HEK293 (cell line): Measurements from ENCODE around the gene EFNA2.
A peak's percentile ranks its signal among the peaks of the same experiment; 100 is the strongest.

ENCODE experiments used
- CTCF ChIA-PET: fragments of 350-600 bp; formaldehyde crosslinking; extraction: SDS; loops from one replicate; lab custom pipeline; 2021; ENCODE audit warnings: antibody characterized with exemption; lab: Yijun Ruan, JAX
- POLR2A ChIA-PET: fragments of 300-600 bp; formaldehyde crosslinking; extraction: SDS; loops from one replicate; lab custom pipeline; 2020; ENCODE audit warnings: antibody characterized with exemption, inconsistent platforms; lab: Yijun Ruan, JAX
- H3K27ac ChIP-seq: fragments of 200-500 bp; sonication (Bioruptor generic); 2 replicates; pipeline ENCODE4 v1.5.1; 2014; ENCODE audit warnings: low read depth, low read length, control low read depth, inconsistent platforms; ENCODE audit errors: extremely low read depth
- H3K36me3 ChIP-seq, 2 experiments: fragments of 200-500 bp in 1 of 2; sonication (Bioruptor generic) in 1 of 2; 1 replicate in 1 of 2; 2 replicates in 1 of 2; pipeline ENCODE4 v1.5.1; 2014 to 2017; ENCODE audit warnings: inconsistent platforms in 2 of 2, low read length in 2 of 2; ENCODE audit not compliant: control insufficient read depth in 2 of 2, insufficient read depth in 1 of 2
- H3K4me1 ChIP-seq: fragments of 200-500 bp; sonication (Bioruptor generic); 2 replicates; pipeline ENCODE4 v1.5.1; 2014; ENCODE audit warnings: mild to moderate bottlenecking, low read length, inconsistent platforms; ENCODE audit not compliant: control insufficient read depth, insufficient read depth
- H3K4me3 ChIP-seq: 2 replicates; pipeline ENCODE4 v1.5.1; 2011; ENCODE audit warnings: low read depth, mild to moderate bottlenecking, control low read depth, low read length, moderate library complexity
- H3K9me3 ChIP-seq: fragments of 200-500 bp; sonication (Bioruptor generic); 2 replicates; pipeline ENCODE4 v1.5.1; 2014; ENCODE audit warnings: low read depth, low read length, inconsistent platforms; ENCODE audit not compliant: control insufficient read depth, insufficient read depth
- HOXD13 ChIP-seq: sonication (generic); formaldehyde crosslinking; IDR thresholded peaks from 2 replicates; pipeline ENCODE4 v1.8.0; 2022; ENCODE audit warnings: missing genetic modification reagents, borderline replicate concordance
- IKZF3 ChIP-seq: fragments of 450-650 bp; IDR thresholded peaks from 2 replicates; pipeline ENCODE4 v1.5.0; 2018; ENCODE audit warnings: missing biosample characterization, mild to moderate bottlenecking, missing genetic modification characterization, moderate library complexity
- SP3 ChIP-seq: fragments of 450-650 bp; formaldehyde crosslinking; IDR thresholded peaks from 2 replicates; pipeline ENCODE4 v1.5.1; 2016; ENCODE audit warnings: missing biosample characterization, missing genetic modification characterization
- TRIM28 ChIP-seq: IDR thresholded peaks from 2 replicates; pipeline ENCODE4 v1.6.1; 2011; ENCODE audit warnings: low read length, control low read depth, borderline replicate concordance
- ZIC2 ChIP-seq: fragments of 450-650 bp; formaldehyde crosslinking; IDR thresholded peaks from 2 replicates; pipeline ENCODE4 v1.5.1; 2016; ENCODE audit warnings: missing biosample characterization, missing genetic modification characterization
- ZNF10 ChIP-seq: fragments of 450-650 bp; formaldehyde crosslinking; IDR thresholded peaks from 2 replicates; pipeline ENCODE4 v1.5.1; 2017; ENCODE audit warnings: missing biosample characterization, missing genetic modification characterization
- ZNF221 ChIP-seq: fragments of 450-650 bp; formaldehyde crosslinking; IDR thresholded peaks from 2 replicates; pipeline ENCODE4 v1.5.1; 2017; ENCODE audit warnings: missing biosample characterization, missing genetic modification characterization, borderline replicate concordance
- ZNF223 ChIP-seq: fragments of 450-650 bp; formaldehyde crosslinking; IDR thresholded peaks from 2 replicates; pipeline ENCODE4 v1.5.1; 2016; ENCODE audit warnings: missing biosample characterization, missing genetic modification characterization
- ZNF394 ChIP-seq: fragments of 450-650 bp; formaldehyde crosslinking; IDR thresholded peaks from 2 replicates; pipeline ENCODE4 v1.5.1; 2016; ENCODE audit warnings: missing biosample characterization, missing genetic modification characterization, mild to moderate bottlenecking, moderate library complexity, borderline replicate concordance
- ZNF530 ChIP-seq: fragments of 450-650 bp; formaldehyde crosslinking; IDR thresholded peaks from 2 replicates; pipeline ENCODE4 v1.5.1; 2016; ENCODE audit warnings: low read depth, missing biosample characterization, missing genetic modification characterization
- ZNF623 ChIP-seq: fragments of 450-650 bp; formaldehyde crosslinking; IDR thresholded peaks from 2 replicates; pipeline ENCODE4 v1.5.1; 2016; ENCODE audit warnings: missing biosample characterization, missing genetic modification characterization
- TF ChIP-seq, protein P1 (sequence below): fragments of 450-650 bp; formaldehyde crosslinking; IDR thresholded peaks from 2 replicates; pipeline ENCODE4 v1.5.1; 2016; ENCODE audit warnings: missing biosample characterization, missing genetic modification characterization
- TF ChIP-seq, protein P2 (sequence below): fragments of 450-650 bp; formaldehyde crosslinking; IDR thresholded peaks from 2 replicates; pipeline ENCODE4 v1.5.1; 2016; ENCODE audit warnings: missing biosample characterization, missing genetic modification characterization, low read depth
- TF ChIP-seq, protein P3 (sequence below): fragments of 450-650 bp; formaldehyde crosslinking; IDR thresholded peaks from 2 replicates; pipeline ENCODE4 v1.5.1; 2016; ENCODE audit warnings: missing biosample characterization, missing genetic modification characterization
- TF ChIP-seq, protein P4 (sequence below): fragments of 450-650 bp; formaldehyde crosslinking; IDR thresholded peaks from 2 replicates; pipeline ENCODE4 v1.5.1; 2016; ENCODE audit warnings: missing biosample characterization, missing genetic modification characterization
- TF ChIP-seq, protein P5 (sequence below): fragments of 450-650 bp; formaldehyde crosslinking; IDR thresholded peaks from 2 replicates; pipeline ENCODE4 v1.5.1; 2016; ENCODE audit warnings: missing biosample characterization, missing genetic modification characterization
- TF ChIP-seq, protein P6 (sequence below): fragments of 450-650 bp; formaldehyde crosslinking; IDR thresholded peaks from 2 replicates; pipeline ENCODE4 v1.5.1; 2016; ENCODE audit warnings: missing biosample characterization, missing genetic modification characterization, borderline replicate concordance
- TF ChIP-seq, protein P7 (sequence below): fragments of 450-650 bp; formaldehyde crosslinking; IDR thresholded peaks from 2 replicates; pipeline ENCODE4 v1.5.1; 2017; ENCODE audit warnings: missing biosample characterization, missing genetic modification characterization

The EFNA2 gene

DNA sequence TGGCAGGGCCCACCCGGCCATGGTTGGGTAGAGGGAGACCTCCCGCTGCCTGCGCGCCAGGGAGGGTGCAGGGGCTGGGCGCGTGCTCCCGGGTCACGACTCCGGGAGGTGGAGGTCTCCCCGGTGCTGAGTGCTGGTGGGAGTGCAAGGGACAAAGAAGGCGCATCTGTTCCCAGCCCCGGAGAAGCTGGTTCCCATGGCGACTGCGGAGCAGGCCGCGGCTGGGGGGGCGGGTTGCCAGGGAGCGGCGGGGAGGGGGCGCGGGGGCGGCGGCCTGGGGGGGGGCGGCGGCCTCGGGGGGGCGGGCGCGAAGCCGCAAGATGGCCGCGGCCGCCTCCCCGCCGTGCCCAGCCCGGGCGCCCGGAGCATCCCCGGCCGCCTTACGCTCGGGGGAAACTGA, 49.1 kb upstream of the EFNA2 start:
- H3K27ac ChIP-seq, result peak overlapping the region; percentile 60; the same call in 1 of the 2 replicates
- H3K9me3 ChIP-seq, result no peaks in the 10 kb centered on the region
- H3K36me3 ChIP-seq, result peaks cover 0 to 36% of the 10 kb centered on the region in 2 experiments; a peak in 1 of 3 replicates
- ChIA-PET POLR2A (interaction anchor here (0.8 to 1.5 kb wide), 2 partner anchors 17 to 33 kb away, joined by 4 read pairs; partner anchors contain the start of gene CIRBP), CTCF (no interaction called here)
- H3K4me3 ChIP-seq, result peak overlapping the region; percentile 56
- TF ChIP-seq TRIM28 (no peak), ZNF10 (no peak), ZNF394 (tag by site-specific recombination) (peak; percentile 34; the same call in 1 of the 2 replicates), ZNF223 (tag by site-specific recombination) (peak; percentile 4; the same call in 1 of the 2 replicates), ZNF623 (tag by site-specific recombination) (no peak), ZNF221 (tag by site-specific recombination) (no peak), ZNF530 (no peak)
- TF ChIP-seq, protein P1, sequence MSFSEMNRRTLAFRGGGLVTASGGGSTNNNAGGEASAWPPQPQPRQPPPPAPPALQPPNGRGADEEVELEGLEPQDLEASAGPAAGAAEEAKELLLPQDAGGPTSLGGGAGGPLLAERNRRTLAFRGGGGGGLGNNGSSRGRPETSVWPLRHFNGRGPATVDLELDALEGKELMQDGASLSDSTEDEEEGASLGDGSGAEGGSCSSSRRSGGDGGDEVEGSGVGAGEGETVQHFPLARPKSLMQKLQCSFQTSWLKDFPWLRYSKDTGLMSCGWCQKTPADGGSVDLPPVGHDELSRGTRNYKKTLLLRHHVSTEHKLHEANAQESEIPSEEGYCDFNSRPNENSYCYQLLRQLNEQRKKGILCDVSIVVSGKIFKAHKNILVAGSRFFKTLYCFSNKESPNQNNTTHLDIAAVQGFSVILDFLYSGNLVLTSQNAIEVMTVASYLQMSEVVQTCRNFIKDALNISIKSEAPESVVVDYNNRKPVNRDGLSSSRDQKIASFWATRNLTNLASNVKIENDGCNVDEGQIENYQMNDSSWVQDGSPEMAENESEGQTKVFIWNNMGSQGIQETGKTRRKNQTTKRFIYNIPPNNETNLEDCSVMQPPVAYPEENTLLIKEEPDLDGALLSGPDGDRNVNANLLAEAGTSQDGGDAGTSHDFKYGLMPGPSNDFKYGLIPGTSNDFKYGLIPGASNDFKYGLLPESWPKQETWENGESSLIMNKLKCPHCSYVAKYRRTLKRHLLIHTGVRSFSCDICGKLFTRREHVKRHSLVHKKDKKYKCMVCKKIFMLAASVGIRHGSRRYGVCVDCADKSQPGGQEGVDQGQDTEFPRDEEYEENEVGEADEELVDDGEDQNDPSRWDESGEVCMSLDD (tag by site-specific recombination), result 0 out of 2 replicates have a peak, but pooled peaks have one; percentile 37
- TF ChIP-seq, protein P2, sequence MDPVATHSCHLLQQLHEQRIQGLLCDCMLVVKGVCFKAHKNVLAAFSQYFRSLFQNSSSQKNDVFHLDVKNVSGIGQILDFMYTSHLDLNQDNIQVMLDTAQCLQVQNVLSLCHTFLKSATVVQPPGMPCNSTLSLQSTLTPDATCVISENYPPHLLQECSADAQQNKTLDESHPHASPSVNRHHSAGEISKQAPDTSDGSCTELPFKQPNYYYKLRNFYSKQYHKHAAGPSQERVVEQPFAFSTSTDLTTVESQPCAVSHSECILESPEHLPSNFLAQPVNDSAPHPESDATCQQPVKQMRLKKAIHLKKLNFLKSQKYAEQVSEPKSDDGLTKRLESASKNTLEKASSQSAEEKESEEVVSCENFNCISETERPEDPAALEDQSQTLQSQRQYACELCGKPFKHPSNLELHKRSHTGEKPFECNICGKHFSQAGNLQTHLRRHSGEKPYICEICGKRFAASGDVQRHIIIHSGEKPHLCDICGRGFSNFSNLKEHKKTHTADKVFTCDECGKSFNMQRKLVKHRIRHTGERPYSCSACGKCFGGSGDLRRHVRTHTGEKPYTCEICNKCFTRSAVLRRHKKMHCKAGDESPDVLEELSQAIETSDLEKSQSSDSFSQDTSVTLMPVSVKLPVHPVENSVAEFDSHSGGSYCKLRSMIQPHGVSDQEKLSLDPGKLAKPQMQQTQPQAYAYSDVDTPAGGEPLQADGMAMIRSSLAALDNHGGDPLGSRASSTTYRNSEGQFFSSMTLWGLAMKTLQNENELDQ (tag by site-specific recombination), result no peak
- TF ChIP-seq, protein P3, sequence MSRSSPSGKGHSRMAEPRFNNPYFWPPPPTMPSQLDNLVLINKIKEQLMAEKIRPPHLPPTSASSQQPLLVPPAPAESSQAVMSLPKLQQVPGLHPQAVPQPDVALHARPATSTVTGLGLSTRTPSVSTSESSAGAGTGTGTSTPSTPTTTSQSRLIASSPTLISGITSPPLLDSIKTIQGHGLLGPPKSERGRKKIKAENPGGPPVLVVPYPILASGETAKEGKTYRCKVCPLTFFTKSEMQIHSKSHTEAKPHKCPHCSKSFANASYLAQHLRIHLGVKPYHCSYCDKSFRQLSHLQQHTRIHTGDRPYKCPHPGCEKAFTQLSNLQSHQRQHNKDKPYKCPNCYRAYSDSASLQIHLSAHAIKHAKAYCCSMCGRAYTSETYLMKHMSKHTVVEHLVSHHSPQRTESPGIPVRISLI (tag by site-specific recombination), result no peak
- TF ChIP-seq, protein P4, sequence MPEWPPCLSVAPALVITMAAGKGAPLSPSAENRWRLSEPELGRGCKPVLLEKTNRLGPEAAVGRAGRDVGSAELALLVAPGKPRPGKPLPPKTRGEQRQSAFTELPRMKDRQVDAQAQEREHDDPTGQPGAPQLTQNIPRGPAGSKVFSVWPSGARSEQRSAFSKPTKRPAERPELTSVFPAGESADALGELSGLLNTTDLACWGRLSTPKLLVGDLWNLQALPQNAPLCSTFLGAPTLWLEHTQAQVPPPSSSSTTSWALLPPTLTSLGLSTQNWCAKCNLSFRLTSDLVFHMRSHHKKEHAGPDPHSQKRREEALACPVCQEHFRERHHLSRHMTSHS (tag by site-specific recombination), result no peak
- TF ChIP-seq, protein P5, sequence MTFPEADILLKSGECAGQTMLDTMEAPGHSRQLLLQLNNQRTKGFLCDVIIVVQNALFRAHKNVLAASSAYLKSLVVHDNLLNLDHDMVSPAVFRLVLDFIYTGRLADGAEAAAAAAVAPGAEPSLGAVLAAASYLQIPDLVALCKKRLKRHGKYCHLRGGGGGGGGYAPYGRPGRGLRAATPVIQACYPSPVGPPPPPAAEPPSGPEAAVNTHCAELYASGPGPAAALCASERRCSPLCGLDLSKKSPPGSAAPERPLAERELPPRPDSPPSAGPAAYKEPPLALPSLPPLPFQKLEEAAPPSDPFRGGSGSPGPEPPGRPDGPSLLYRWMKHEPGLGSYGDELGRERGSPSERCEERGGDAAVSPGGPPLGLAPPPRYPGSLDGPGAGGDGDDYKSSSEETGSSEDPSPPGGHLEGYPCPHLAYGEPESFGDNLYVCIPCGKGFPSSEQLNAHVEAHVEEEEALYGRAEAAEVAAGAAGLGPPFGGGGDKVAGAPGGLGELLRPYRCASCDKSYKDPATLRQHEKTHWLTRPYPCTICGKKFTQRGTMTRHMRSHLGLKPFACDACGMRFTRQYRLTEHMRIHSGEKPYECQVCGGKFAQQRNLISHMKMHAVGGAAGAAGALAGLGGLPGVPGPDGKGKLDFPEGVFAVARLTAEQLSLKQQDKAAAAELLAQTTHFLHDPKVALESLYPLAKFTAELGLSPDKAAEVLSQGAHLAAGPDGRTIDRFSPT (tag by site-specific recombination), result 0 out of 2 replicates have a peak, but pooled peaks have one; percentile 9
- H3K4me1 ChIP-seq, result peaks cover 3% of the 10 kb centered on the region

DNA sequence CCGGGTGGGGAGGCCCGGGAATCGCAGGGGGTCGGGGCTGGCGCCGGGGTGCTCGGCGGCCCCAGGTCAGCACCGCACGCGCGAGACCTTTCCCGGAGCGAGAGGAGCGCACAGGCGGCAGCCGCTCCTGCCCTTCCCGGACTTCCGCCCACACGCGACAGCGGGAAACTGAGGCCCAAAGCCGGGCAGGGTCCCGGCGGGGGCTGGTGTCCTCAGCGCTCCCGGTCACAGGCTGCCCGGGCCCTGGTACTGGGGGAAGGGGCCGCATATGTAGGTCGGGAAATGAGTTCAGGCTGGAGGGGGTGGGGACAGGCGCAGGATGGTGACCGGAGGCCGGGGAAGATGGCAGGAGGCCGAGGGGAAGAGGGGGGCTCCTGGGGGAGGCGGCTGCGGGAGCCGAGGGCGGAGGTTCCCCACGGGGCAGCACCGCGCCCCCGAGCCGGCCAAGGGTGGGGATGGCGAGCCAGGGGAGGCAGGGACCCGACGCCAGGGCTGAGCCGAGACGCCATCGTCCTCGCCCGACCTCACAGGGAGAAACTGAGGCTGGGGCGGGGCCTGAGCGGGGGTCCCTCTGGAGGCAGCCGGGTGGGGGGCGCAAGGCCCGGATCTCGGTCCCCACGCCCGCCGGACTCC, 48.5 kb upstream of the EFNA2 start:
- Histone ChIP-seq H3K4me1 (peaks cover 3% of the 10 kb centered on the region), H3K27ac (peak overlapping the region; percentile 60; the same call in 1 of the 2 replicates), H3K4me3 (peak overlapping the region; percentile 56), H3K9me3 (no peaks in the 10 kb centered on the region), H3K36me3 (peaks cover 0 to 32% of the 10 kb centered on the region in 2 experiments; a peak in 1 of 3 replicates)
- CTCF ChIA-PET, result no interaction called here
- POLR2A ChIA-PET, result interaction anchor here (1.5 kb wide), 1 partner anchor 16 kb away, joined by 4 read pairs; no protein-coding TSS in a partner anchor
- TF ChIP-seq, protein P6, sequence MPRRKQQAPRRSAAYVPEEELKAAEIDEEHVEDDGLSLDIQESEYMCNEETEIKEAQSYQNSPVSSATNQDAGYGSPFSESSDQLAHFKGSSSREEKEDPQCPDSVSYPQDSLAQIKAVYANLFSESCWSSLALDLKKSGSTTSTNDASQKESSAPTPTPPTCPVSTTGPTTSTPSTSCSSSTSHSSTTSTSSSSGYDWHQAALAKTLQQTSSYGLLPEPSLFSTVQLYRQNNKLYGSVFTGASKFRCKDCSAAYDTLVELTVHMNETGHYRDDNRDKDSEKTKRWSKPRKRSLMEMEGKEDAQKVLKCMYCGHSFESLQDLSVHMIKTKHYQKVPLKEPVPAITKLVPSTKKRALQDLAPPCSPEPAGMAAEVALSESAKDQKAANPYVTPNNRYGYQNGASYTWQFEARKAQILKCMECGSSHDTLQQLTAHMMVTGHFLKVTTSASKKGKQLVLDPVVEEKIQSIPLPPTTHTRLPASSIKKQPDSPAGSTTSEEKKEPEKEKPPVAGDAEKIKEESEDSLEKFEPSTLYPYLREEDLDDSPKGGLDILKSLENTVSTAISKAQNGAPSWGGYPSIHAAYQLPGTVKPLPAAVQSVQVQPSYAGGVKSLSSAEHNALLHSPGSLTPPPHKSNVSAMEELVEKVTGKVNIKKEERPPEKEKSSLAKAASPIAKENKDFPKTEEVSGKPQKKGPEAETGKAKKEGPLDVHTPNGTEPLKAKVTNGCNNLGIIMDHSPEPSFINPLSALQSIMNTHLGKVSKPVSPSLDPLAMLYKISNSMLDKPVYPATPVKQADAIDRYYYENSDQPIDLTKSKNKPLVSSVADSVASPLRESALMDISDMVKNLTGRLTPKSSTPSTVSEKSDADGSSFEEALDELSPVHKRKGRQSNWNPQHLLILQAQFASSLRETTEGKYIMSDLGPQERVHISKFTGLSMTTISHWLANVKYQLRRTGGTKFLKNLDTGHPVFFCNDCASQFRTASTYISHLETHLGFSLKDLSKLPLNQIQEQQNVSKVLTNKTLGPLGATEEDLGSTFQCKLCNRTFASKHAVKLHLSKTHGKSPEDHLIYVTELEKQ, result no peak
- TF ChIP-seq SP3, result peak; percentile 24; the same call in 1 of the 2 replicates
- peak; percentile 70 for TF ChIP-seq ZIC2 (tag by site-specific recombination)
- TF ChIP-seq IKZF3, result peak; percentile 13; the same call in 1 of the 2 replicates
- TF ChIP-seq HOXD13 (CRISPR knock-in tag), result no peak
- TF ChIP-seq, protein P7, sequence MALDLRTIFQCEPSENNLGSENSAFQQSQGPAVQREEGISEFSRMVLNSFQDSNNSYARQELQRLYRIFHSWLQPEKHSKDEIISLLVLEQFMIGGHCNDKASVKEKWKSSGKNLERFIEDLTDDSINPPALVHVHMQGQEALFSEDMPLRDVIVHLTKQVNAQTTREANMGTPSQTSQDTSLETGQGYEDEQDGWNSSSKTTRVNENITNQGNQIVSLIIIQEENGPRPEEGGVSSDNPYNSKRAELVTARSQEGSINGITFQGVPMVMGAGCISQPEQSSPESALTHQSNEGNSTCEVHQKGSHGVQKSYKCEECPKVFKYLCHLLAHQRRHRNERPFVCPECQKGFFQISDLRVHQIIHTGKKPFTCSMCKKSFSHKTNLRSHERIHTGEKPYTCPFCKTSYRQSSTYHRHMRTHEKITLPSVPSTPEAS (tag by site-specific recombination), result no peak
